Measurements from ENCODE around the gene RBP5.

The RBP5 gene

GRCh38 chr12:7144414-7145120 is 15.9 kb upstream of the RBP5 start:
- DNase-seq: peak in 1 of 2 experiments; percentile 30

DNA sequence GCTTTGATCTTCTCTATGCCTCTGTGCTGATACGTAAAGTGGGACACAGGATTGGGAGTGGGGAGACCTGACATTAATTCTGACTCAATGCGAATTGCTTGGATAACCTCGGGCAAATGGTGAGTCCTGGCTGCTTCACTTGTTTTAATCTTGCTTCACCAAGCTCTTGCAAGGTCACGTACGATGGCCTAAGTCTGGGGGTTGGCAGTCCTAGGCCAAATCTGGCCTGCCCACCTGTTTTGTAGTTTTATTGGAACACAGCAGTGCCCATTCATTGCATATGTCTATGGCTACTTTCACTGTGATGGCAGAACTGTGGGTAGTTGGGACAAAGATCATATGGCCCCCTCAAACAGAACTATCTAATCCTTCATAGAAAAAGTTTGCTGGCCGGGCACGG is 14.9 kb upstream of the RBP5 start:
- DNase-seq: no peak

GRCh38 chr12:7142809-7143465 is 14.2 kb upstream of the RBP5 start:
- DNase-seq: no peak

- DNase-seq: peak; percentile 43 to 53
Observed at GRCh38 chr12:7142056-7142644, 13.5 kb upstream of the RBP5 start.

- no peak for DNase-seq
Observed at GRCh38 chr12:7141351-7142005, 12.8 kb upstream of the RBP5 start.

GRCh38 chr12:7139200-7139599 is 10.5 kb upstream of the RBP5 start:
- DNase-seq: no peak

GRCh38 chr12:7137908-7138307 is 9.2 kb upstream of the RBP5 start:
- no peak for DNase-seq

GRCh38 chr12:7136676-7137075 is 8.0 kb upstream of the RBP5 start:
- DNase-seq: no peak

- no peak for DNase-seq
Observed at GRCh38 chr12:7136071-7136470, 7.4 kb upstream of the RBP5 start.

- no peak for DNase-seq
Observed at GRCh38 chr12:7134396-7135166, 5.9 kb upstream of the RBP5 start.

DNA sequence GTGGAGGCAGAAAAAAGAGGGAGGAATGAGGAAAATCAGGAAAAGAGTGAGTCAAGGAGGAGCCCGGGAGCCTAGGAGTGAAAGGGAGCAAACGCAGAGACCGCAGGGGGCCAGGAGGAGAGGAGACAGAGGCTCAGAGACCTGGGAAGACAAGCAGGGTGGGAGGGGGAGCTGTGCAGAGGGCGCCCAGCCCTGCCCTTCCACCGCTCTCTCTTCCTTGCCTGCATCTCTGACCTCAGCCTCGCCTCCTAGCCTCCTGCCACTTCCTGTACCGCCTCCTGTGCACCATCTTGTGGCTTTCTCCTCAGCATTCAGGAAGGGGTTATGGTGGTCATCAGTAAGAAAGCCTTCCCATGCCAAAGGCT is 2.8 kb upstream of the RBP5 start:
- no peak for DNase-seq

GRCh38 chr12:7130701-7131501 is 2.2 kb upstream of the RBP5 start:
- DNase-seq: no peak

DNA sequence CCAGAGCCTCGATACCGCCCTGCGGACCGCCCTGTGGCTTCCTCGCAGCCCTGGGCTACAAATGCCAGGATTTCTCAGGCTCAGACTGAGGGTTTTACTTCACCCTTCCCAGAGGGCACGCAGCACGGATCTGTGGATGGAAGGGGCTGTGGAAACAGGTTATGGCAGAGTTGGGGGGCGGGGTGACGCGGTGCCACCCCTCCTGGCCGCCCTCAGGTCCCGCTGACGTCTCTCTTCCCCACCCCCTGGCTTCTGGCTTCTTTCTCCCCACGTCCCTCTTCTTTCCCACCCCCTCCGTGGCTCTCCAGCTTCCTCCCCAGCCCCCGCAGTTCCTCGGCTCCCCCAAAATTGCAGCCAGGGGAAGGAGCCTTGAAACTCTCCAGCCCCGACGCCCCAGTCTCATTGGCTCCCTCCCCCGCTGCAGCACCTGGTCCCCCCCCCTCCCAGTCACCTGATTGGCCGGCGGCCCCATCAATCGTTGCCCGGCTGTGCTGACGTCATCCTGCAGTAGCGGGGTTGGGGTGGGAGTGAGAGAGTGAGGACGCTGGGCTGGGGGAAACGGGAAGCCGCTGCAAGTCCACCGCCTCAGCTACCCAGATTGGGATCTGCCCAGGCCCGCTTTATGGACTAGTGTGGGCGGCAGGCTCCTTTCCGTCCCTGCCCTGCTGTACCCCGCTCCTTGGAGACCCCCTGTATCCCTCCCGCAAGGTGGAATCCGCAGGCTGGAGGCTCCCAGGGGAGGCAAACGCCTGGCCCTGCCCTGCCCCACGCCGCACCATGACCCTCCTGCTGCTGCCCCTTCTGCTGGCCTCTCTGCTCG is 1.4 kb upstream of the RBP5 start, which contains the start of gene CLSTN3:
TSS of gene CLSTN3 (plus strand) at position 500 of the 820 bp plus-strand sequence. CDS start at position 778, 278 bp downstream.
- DNase-seq: peak; percentile 65 to 84

- DNase-seq: no peak
Observed at GRCh38 chr12:7129287-7129871, 690 bp upstream of the RBP5 start.

DNA sequence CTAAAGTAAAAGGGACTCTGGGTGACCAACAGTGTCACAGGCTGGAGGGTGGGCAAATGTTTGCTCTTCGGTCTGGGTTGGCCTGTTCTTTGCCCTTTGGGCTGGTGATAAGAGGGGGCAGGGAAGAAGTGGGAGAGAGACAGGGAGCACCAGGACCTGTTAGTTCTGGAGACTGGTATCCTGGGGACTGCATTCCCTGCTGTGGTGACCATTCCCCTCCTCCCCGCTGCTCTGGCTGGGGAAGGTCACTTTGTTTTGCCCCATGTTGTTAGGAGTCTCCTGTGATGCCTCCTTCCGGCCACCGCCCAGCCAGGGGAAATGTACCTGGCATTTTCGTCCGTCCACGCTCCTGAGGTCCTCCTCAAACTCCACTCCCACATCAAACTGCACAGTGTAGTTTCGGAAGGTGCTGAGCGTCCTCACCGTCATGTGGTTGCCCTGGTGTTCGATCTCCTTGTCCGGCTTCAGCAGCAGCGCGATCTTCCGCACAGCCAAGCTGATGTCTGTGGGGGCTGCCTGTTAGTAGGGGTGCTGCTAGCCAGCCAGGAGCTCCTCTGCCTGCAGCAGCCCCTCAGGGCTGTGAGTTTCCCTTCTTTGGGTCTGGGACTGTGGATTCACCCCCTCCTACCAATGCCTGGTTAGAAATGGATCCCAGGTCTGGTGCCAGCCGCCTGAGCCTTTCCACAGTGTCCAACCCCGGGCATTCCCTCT is 618 bp downstream of the RBP5 start:
- DNase-seq: no peak

DNA sequence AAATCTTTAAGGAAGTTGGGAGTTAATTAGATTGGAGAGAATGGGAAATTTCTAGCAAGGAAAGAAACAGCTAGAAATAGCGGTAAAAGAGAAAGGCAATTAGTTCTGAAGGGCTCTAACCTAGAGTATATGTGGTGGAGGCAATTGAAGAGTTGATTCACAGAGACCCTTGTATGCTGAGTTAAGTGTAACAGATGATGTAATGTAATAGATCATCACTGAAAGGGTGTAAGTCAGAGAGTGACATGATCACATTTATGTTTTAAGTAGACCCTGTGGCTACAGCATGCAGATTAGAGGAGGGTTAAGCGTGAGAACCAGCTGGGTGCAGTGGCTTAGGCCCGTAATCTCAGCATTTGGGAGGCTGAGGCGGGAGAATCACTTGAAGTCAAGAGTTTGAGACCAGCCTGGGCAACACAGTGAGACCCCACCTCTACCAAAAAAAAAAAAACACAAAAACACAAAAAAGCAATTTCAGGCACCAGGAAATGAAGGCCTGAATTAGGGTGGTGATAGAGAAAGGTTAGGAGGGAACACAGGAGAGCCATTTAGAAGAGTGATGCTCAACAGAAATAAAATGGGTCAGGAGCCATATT is 3.0 kb downstream of the RBP5 start:
- DNase-seq: no peak

DNA sequence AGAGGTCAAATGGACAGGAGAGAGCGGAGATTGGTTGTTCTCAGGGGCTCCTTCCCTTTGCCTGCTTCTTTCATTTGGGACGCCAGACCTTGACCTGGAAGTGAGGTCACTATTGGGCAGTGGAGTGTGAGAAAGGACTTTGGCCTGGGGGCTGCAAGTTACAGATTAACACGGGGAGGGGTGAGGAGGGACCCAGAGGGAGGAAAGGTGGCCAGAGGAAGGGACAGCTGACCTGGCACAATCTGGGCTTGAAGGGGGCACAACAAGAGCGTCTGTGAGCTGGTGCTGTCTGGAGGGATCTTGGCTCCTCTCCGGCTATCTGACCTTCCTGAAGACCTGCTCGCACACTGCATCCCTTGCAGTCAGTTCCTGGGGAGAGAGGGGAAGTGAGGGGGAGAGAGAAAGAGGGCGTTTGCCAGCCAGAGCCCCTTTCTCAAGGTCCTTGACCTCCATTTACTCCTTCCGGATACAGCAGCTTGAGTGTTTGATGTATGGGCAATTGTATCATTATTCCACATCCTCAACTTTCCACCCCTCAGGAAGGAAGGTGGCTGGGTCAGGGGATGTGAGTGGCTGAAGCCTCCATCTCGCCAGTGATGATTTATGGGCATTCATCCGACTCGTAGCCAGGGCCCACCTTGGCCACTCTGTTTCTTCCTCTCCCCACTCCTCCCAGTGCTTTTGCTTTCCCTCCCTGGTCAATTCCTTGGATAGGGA is 4.7 kb downstream of the RBP5 start:
- DNase-seq: no peak

- DNase-seq: no peak
Observed at GRCh38 chr12:7122811-7123769, 5.6 kb downstream of the RBP5 start.
